Neural progenitor cell (in vitro differentiated cells): ENCODE results near the gene CLIP2. TPM values are rescaled to one million over a fixed set of nuclear protein-coding genes. Genes with fewer than 3 reads are reported as not detected.
A peak's percentile ranks its signal among the peaks of the same experiment; 100 is the strongest.

Experiments
- DNase-seq: peaks from one replicate; pipeline ENCODE4 v3.0.0-alpha.2; 2016; ENCODE audit warnings: low spot score
- H2AFZ ChIP-seq: fragments of 200-600 bp; sonication (generic); replicated peaks from 2 replicates; pipeline ENCODE4 v1.6.1; 2016; ENCODE audit warnings: antibody characterized with exemption
- H3F3A ChIP-seq: fragments of 200-600 bp; sonication (generic); 2 replicates; pipeline ENCODE4 v1.6.1; 2016; ENCODE audit warnings: antibody characterized with exemption, low read depth
- H3K27ac ChIP-seq: fragments of 200-600 bp; sonication (generic); 2 replicates; pipeline ENCODE4 v1.5.1; 2016; ENCODE audit warnings: mild to moderate bottlenecking
- H3K27me3 ChIP-seq: fragments of 200-600 bp; sonication (generic); 2 replicates; pipeline ENCODE4 v1.6.1; 2016; ENCODE audit warnings: mild to moderate bottlenecking, moderate library complexity
- H3K36me3 ChIP-seq: fragments of 200-600 bp; sonication (generic); 2 replicates; pipeline ENCODE4 v1.5.1; 2016
- H3K4me1 ChIP-seq: fragments of 200-600 bp; sonication (generic); 2 replicates; pipeline ENCODE4 v1.6.1; 2016; ENCODE audit warnings: mixed run types
- H3K4me2 ChIP-seq: fragments of 200-600 bp; sonication (generic); 2 replicates; pipeline ENCODE4 v1.6.1; 2016
- H3K4me3 ChIP-seq: fragments of 200-600 bp; sonication (generic); 2 replicates; pipeline ENCODE4 v1.5.1; 2016
- H3K79me2 ChIP-seq: fragments of 200-600 bp; sonication (generic); 2 replicates; pipeline ENCODE4 v1.6.1; 2016; ENCODE audit warnings: low read depth
- H3K9ac ChIP-seq: fragments of 200-600 bp; sonication (generic); 2 replicates; pipeline ENCODE4 v1.6.1; 2016
- H3K9me3 ChIP-seq: fragments of 200-600 bp; sonication (generic); 2 replicates; pipeline ENCODE4 v1.5.1; 2016; ENCODE audit warnings: low read depth
- H4K20me1 ChIP-seq: fragments of 200-600 bp; sonication (generic); 2 replicates; pipeline ENCODE4 v1.6.1; 2016; ENCODE audit warnings: low read depth
- H3K27ac Mint-ChIP-seq: 3 replicates; pipeline ENCODE4 v1.8.0; 2021; ENCODE audit warnings: mixed read lengths
- H3K27me3 Mint-ChIP-seq: 2 replicates; pipeline ENCODE4 v1.8.0; 2022; ENCODE audit warnings: low read depth, mild to moderate bottlenecking, inconsistent platforms, moderate library complexity, mixed read lengths; ENCODE audit not compliant: insufficient read depth
- H3K36me3 Mint-ChIP-seq: 3 replicates; pipeline ENCODE4 v1.8.0; 2021; ENCODE audit warnings: mixed read lengths
- H3K4me1 Mint-ChIP-seq: 3 replicates; pipeline ENCODE4 v1.8.0; 2021; ENCODE audit warnings: mixed read lengths
- H3K4me3 Mint-ChIP-seq: 3 replicates; pipeline ENCODE4 v1.8.0; 2021; ENCODE audit warnings: mild to moderate bottlenecking, moderate library complexity, mixed read lengths
- H3K9me3 Mint-ChIP-seq: 3 replicates; pipeline ENCODE4 v1.8.0; 2020; ENCODE audit warnings: mixed read lengths
- CTCF ChIP-seq: fragments of 200-600 bp; sonication (generic); IDR thresholded peaks from 2 replicates; pipeline ENCODE4 v1.5.1; 2017; ENCODE audit warnings: antibody characterized with exemption, mild to moderate bottlenecking
- EZH2 ChIP-seq: fragments of 200-600 bp; sonication (generic); IDR thresholded peaks from 2 replicates; pipeline ENCODE4 v1.6.1; 2017; ENCODE audit warnings: antibody characterized with exemption, mild to moderate bottlenecking, moderate library complexity
- EZH2phosphoT487 ChIP-seq: fragments of 200-600 bp; sonication (generic); IDR thresholded peaks from 2 replicates; pipeline ENCODE4 v1.6.1; 2017; ENCODE audit warnings: antibody characterized with exemption
- total RNA-seq: library from RNA; depleted of rRNA; stranded (reverse); fragments of >200 nt; gene quantifications from 2 replicates; pipeline ENCODE4 v1.2.3, GENCODE V29; 2015; ENCODE audit warnings: low replicate concordance

Gene CLIP2
- total RNA-seq, 1 donor from 2014 or later, result 7.5 TPM

DNA sequence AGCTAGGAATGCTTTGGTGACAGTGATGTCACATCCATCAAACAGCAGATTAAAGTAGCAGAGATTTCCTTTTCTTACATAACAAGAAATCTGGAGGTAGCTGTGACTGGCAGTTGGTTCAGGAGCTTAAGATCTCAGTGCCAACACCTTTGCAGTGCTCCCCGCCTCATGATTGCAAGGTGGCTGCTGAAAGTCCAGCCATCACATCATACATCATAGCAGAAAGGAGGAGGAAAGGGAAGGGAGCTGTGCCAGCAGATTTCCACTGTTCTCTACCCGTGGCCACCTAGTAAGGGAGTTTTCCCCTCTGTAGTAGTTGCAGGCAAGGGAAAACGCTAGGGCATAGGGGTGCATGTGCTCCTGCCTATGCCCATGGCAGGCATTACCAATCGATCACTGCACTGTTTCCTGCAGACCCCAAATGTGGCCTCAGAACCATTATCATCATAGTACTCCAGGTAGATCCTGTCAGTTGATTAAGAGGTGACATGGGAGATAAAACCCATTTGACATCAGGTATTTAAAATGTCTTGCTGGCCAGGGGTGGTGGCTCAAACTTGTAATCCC lies 106.6 kb downstream of the CLIP2 start:
- Histone ChIP-seq H3K27ac (no peak overlapping the region), H3K9me3 (no peaks in the 10 kb centered on the region), H3K4me1 (no peaks in the 10 kb centered on the region), H3K27me3 (no peaks in the 10 kb centered on the region), H3K79me2 (no peaks in the 10 kb centered on the region), H2AFZ (no peak overlapping the region), H3F3A (peaks cover 6% of the 10 kb centered on the region), H3K4me3 (no peak overlapping the region), H3K4me2 (no peak overlapping the region), H4K20me1 (no peaks in the 10 kb centered on the region), H3K9ac (no peak overlapping the region), H3K36me3 (no peaks in the 10 kb centered on the region)
- peak overlapping the region; percentile 50 for H3K27ac Mint-ChIP-seq
- H3K9me3 Mint-ChIP-seq, result no peaks in the 10 kb centered on the region
- DNase-seq, result no peak
- peaks cover 16% of the 10 kb centered on the region for H3K36me3 Mint-ChIP-seq
- H3K4me3 Mint-ChIP-seq, result no peak overlapping the region
- H3K27me3 Mint-ChIP-seq, result peaks cover 6% of the 10 kb centered on the region
- no peak for TF ChIP-seq EZH2phosphoT487
- TF ChIP-seq EZH2, result no peak
- H3K4me1 Mint-ChIP-seq, result no peaks in the 10 kb centered on the region

GRCh38 chr7:74396993-74397392 lies 107.8 kb downstream of the CLIP2 start:
- Histone ChIP-seq H3K79me2 (no peaks in the 10 kb centered on the region), H4K20me1 (peaks cover 4% of the 10 kb centered on the region), H3K36me3 (no peaks in the 10 kb centered on the region), H3F3A (peaks cover 6% of the 10 kb centered on the region), H2AFZ (no peak overlapping the region), H3K27me3 (no peaks in the 10 kb centered on the region), H3K9ac (no peak overlapping the region), H3K27ac (no peak overlapping the region), H3K4me2 (no peak overlapping the region), H3K9me3 (no peaks in the 10 kb centered on the region), H3K4me3 (no peak overlapping the region), H3K4me1 (no peaks in the 10 kb centered on the region)
- Mint-ChIP-seq H3K27ac (no peak overlapping the region), H3K4me3 (no peak overlapping the region), H3K4me1 (no peaks in the 10 kb centered on the region), H3K27me3 (peaks cover 6% of the 10 kb centered on the region), H3K9me3 (no peaks in the 10 kb centered on the region), H3K36me3 (peaks cover 17% of the 10 kb centered on the region)
- no peak for TF ChIP-seq EZH2
- TF ChIP-seq CTCF, result no peak
- no peak for TF ChIP-seq EZH2phosphoT487
- DNase-seq, result no peak

DNA sequence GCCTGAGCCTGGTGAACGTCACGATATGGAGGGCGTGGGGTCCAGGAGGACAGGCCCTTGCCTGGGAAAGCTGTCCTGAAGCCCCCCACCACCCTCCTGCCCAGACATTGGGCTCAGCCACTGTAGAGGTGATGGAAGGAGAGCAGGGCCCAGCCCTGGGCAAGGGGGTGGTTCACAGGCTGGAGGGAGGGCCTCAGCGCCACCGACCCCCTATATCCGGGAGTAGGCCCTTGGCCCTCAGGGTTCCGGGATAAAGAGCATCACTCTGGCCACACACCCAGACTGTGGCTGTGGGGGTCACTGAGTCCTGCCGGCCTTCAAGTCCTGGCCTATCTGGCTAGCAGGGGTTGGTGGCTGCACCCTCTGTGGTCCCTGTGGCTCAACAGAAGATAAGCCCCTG lies 109.2 kb downstream of the CLIP2 start:
- Histone ChIP-seq H3K9ac (no peak overlapping the region), H3K36me3 (no peaks in the 10 kb centered on the region), H3F3A (peaks cover 6% of the 10 kb centered on the region), H3K27me3 (no peaks in the 10 kb centered on the region), H4K20me1 (peaks cover 4% of the 10 kb centered on the region), H3K27ac (no peak overlapping the region), H3K4me3 (no peak overlapping the region), H3K4me2 (no peak overlapping the region), H3K9me3 (no peaks in the 10 kb centered on the region), H2AFZ (no peak overlapping the region), H3K79me2 (no peaks in the 10 kb centered on the region), H3K4me1 (no peaks in the 10 kb centered on the region)
- no peak for DNase-seq
- H3K9me3 Mint-ChIP-seq, result no peaks in the 10 kb centered on the region
- no peak overlapping the region for H3K4me3 Mint-ChIP-seq
- H3K4me1 Mint-ChIP-seq, result no peaks in the 10 kb centered on the region
- TF ChIP-seq EZH2phosphoT487, result no peak
- H3K36me3 Mint-ChIP-seq, result peaks cover 17% of the 10 kb centered on the region
- H3K27me3 Mint-ChIP-seq, result peaks cover 6% of the 10 kb centered on the region
- H3K27ac Mint-ChIP-seq, result no peak overlapping the region

- H3K27ac Mint-ChIP-seq, result peak overlapping the region; percentile 53
- Histone ChIP-seq H3K9me3 (no peaks in the 10 kb centered on the region), H3K4me3 (no peak overlapping the region), H3K4me1 (no peaks in the 10 kb centered on the region), H3K27me3 (no peaks in the 10 kb centered on the region), H3K4me2 (no peak overlapping the region), H3F3A (peaks cover 6% of the 10 kb centered on the region), H3K79me2 (no peaks in the 10 kb centered on the region), H3K36me3 (no peaks in the 10 kb centered on the region), H2AFZ (no peak overlapping the region), H3K9ac (no peak overlapping the region), H3K27ac (no peak overlapping the region), H4K20me1 (peaks cover 4% of the 10 kb centered on the region)
- no peak overlapping the region for H3K4me3 Mint-ChIP-seq
- peaks cover 6% of the 10 kb centered on the region for H3K27me3 Mint-ChIP-seq
- no peaks in the 10 kb centered on the region for H3K9me3 Mint-ChIP-seq
- peaks cover 20% of the 10 kb centered on the region for H3K36me3 Mint-ChIP-seq
- no peak for DNase-seq
- no peak for TF ChIP-seq EZH2phosphoT487
- no peak for TF ChIP-seq EZH2
- no peak for TF ChIP-seq CTCF
- H3K4me1 Mint-ChIP-seq, result no peaks in the 10 kb centered on the region
Measured at GRCh38 chr7:74399006-74399405, 109.8 kb downstream of the CLIP2 start.
